Tongue (tissue), 2 donors: ENCODE data around the gene C11orf68. TPM values are rescaled to one million over a fixed set of nuclear protein-coding genes. Genes with fewer than 3 reads are reported as not detected.
"Not testable (repeated sequence)": the region's sequence is repeated elsewhere in the genome, so short reads cannot be mapped to it uniquely, and the experiment has no call there.

Experiments used
- DNase-seq: peaks from one replicate; pipeline ENCODE4 v3.0.0-alpha.2; 2015
- total RNA-seq: library from RNA; depleted of rRNA; stranded (reverse); fragments of >200 nt; gene quantifications from one replicate; pipeline ENCODE4 v1.2.3, GENCODE V29; 2014

Gene C11orf68
- total RNA-seq, 1 donor from 2014 or later = 30.1 TPM

GRCh38 chr11:65912845-65913244 is 6.0 kb downstream of the C11orf68 start:
- DNase-seq = no peak

- DNase-seq = peak; percentile 64
Observed at GRCh38 chr11:65911682-65912568, 6.9 kb downstream of the C11orf68 start.

GRCh38 chr11:65907878-65908277 is 11.0 kb downstream of the C11orf68 start:
- DNase-seq = no peak

GRCh38 chr11:65906602-65907001 is 12.3 kb downstream of the C11orf68 start:
- no peak for DNase-seq

- DNase-seq = no peak
Observed at GRCh38 chr11:65903715-65904114, 15.1 kb downstream of the C11orf68 start.

GRCh38 chr11:65903068-65903481 is 15.8 kb downstream of the C11orf68 start:
- no peak for DNase-seq

GRCh38 chr11:65900899-65901180 is 18.0 kb downstream of the C11orf68 start:
- DNase-seq = no peak

- peak; percentile 73 for DNase-seq
Observed at GRCh38 chr11:65900125-65900898, 18.6 kb downstream of the C11orf68 start, which contains the start of gene FOSL1. Gene FOSL1 (minus strand): TSS chr11:65900388. CDS start chr11:65900339, 49 bp downstream.

GRCh38 chr11:65899356-65900124 is 19.3 kb downstream of the C11orf68 start:
- no peak for DNase-seq

- no peak for DNase-seq
Observed at GRCh38 chr11:65898656-65899355, 20.1 kb downstream of the C11orf68 start.

GRCh38 chr11:65897020-65897471 is 21.8 kb downstream of the C11orf68 start:
- no peak for DNase-seq

GRCh38 chr11:65896034-65896999 is 22.5 kb downstream of the C11orf68 start:
- DNase-seq = no peak

- DNase-seq = no peak
Observed at GRCh38 chr11:65895482-65895981, 23.3 kb downstream of the C11orf68 start.

GRCh38 chr11:65894034-65894591 is 24.7 kb downstream of the C11orf68 start:
- DNase-seq = no peak

GRCh38 chr11:65892661-65893317 is 26.1 kb downstream of the C11orf68 start:
- no peak for DNase-seq

GRCh38 chr11:65892137-65892540 is 26.7 kb downstream of the C11orf68 start:
- not testable (repeated sequence) for DNase-seq

- DNase-seq = no peak
Observed at GRCh38 chr11:65891219-65892136, 27.4 kb downstream of the C11orf68 start.
